Measurements from ENCODE around the gene TAP2. TPM values are rescaled to one million over a fixed set of nuclear protein-coding genes. Genes with fewer than 3 reads are reported as not detected.

The TAP2 gene
- total RNA-seq, 1 donor from 2014 or later = 22.4 TPM

DNA sequence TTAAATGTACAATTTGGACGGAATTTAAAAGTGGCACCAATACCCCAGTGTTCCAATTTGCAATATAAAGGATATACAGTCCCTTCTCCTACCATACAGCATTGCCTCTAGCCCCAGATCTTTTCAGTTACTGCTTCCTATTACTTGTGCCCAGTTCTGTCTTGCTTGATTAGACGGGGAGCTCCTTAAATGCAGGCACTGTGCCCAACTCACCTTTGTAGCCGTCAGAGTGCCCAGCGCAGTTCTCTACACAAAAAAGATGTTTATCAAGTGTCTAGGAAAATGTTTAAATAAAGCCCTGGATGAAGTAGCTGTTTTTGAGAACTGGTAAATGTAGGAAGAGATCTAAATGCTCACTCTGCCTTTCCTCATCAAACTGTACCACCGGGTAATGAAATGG is 7.6 kb downstream of the TAP2 start:
- intact Hi-C loops (cut with micrococcal nuclease) = no loop called here
- TF ChIP-seq, protein P1, sequence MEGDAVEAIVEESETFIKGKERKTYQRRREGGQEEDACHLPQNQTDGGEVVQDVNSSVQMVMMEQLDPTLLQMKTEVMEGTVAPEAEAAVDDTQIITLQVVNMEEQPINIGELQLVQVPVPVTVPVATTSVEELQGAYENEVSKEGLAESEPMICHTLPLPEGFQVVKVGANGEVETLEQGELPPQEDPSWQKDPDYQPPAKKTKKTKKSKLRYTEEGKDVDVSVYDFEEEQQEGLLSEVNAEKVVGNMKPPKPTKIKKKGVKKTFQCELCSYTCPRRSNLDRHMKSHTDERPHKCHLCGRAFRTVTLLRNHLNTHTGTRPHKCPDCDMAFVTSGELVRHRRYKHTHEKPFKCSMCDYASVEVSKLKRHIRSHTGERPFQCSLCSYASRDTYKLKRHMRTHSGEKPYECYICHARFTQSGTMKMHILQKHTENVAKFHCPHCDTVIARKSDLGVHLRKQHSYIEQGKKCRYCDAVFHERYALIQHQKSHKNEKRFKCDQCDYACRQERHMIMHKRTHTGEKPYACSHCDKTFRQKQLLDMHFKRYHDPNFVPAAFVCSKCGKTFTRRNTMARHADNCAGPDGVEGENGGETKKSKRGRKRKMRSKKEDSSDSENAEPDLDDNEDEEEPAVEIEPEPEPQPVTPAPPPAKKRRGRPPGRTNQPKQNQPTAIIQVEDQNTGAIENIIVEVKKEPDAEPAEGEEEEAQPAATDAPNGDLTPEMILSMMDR (IDR thresholded peaks at IDR 0.05; ENCODE audit: borderline replicate concordance) = no peak

DNA sequence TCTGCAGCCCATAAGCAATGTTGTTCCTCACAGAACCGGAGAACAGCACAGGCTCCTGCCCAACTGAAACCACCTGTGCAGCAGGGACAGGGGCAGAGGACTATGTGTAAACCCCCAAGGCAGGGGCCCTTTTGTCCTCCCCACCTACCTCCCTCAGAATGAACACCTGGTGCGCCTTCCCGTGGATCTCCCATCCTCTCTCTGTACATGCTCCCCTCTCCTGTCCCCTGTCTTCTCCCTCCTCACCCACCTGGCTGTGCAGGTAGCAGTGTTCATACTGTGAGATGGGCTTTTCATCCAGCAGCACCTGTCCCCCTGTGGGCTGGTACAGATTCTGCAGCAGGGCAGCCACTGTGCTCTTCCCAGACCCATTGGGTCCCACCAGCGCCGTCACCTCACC is 8.5 kb downstream of the TAP2 start:
- H3K36me3 ChIP-seq = peaks cover 51% of the 10 kb centered on the region
- no peak overlapping the region for H3K27ac ChIP-seq (replicated peaks)
- H3K4me1 ChIP-seq = no peaks in the 10 kb centered on the region
- H3K9me3 ChIP-seq (replicated peaks) = no peaks in the 10 kb centered on the region
- H3K4me3 ChIP-seq = no peak overlapping the region
- no peak for DNase-seq
- intact Hi-C loops (cut with micrococcal nuclease) = no loop called here
- H3K27me3 ChIP-seq (ENCODE audit: low read depth) = no peaks in the 10 kb centered on the region
- TF ChIP-seq, protein P1 (IDR thresholded peaks at IDR 0.05; ENCODE audit: borderline replicate concordance) = no peak

More for the DNA sequence above, 7.6 kb downstream of the TAP2 start:
- peaks cover 60% of the 10 kb centered on the region for H3K36me3 ChIP-seq
- no peaks in the 10 kb centered on the region for H3K4me1 ChIP-seq
- no peak overlapping the region for H3K27ac ChIP-seq (replicated peaks)
- H3K9me3 ChIP-seq (replicated peaks) = no peaks in the 10 kb centered on the region
- H3K4me3 ChIP-seq = no peak overlapping the region
- H3K27me3 ChIP-seq (ENCODE audit: low read depth) = no peaks in the 10 kb centered on the region
- no peak for DNase-seq

DNA sequence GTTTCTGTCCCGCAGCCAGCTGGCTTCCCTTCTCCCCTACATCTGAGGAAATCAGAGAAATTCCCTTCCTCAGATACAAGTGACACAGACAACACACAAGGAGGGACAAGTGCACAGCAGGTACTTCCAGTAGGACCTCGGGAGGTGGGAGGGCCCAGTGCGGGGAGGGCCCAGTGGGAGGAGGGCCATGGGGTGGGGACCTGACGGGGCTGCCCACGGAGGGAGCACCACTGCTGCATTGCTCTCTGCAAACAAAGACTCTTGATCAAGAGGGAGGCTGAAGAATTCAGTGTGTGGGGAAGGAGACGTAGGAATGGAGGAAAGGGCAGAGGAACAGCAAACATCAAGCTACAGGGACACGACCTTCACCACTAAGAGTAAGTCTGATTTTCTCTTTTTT is 9.0 kb downstream of the TAP2 start:
- no peak overlapping the region for H3K4me3 ChIP-seq
- TF ChIP-seq, protein P1 (IDR thresholded peaks at IDR 0.05; ENCODE audit: borderline replicate concordance) = no peak
- intact Hi-C loops (cut with micrococcal nuclease) = loop anchor here (5.0 kb wide), 1 partner anchor 38 kb away; no protein-coding TSS in a partner anchor
- no peak for DNase-seq
- no peaks in the 10 kb centered on the region for H3K4me1 ChIP-seq
- no peaks in the 10 kb centered on the region for H3K27me3 ChIP-seq (ENCODE audit: low read depth)
- H3K27ac ChIP-seq (replicated peaks) = no peak overlapping the region
- H3K9me3 ChIP-seq (replicated peaks) = no peaks in the 10 kb centered on the region
- H3K36me3 ChIP-seq = peaks cover 46% of the 10 kb centered on the region

DNA sequence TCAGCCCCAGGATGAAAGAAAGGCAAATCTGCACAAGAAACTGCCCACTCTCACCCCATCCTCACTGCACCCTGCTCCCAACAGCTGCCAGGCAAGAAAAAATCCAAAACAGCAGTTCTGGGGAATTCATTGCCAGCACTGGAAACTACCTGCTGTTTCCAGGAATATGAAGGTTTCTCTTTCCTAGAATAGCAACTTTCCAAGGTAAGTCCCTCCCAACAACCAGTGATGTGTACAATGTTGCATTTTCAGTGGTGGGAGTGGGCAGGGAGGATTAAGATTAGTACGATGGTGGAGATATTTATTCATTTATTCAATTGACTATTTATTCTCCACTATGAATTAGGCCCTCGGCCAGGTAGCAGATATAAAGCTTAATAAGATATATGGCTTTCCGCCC is 11.5 kb downstream of the TAP2 start:
- Histone ChIP-seq H3K4me3 (no peak overlapping the region), H3K27ac (replicated peaks) (no peak overlapping the region), H3K27me3 (ENCODE audit: low read depth) (no peaks in the 10 kb centered on the region), H3K4me1 (no peaks in the 10 kb centered on the region), H3K36me3 (peaks cover 32% of the 10 kb centered on the region), H3K9me3 (replicated peaks) (no peaks in the 10 kb centered on the region)
- DNase-seq = no peak
- intact Hi-C loops (cut with micrococcal nuclease) = loop anchor here (5.0 kb wide), 1 partner anchor 40 kb away; no protein-coding TSS in a partner anchor
- TF ChIP-seq, protein P1 (IDR thresholded peaks at IDR 0.05; ENCODE audit: borderline replicate concordance) = no peak

DNA sequence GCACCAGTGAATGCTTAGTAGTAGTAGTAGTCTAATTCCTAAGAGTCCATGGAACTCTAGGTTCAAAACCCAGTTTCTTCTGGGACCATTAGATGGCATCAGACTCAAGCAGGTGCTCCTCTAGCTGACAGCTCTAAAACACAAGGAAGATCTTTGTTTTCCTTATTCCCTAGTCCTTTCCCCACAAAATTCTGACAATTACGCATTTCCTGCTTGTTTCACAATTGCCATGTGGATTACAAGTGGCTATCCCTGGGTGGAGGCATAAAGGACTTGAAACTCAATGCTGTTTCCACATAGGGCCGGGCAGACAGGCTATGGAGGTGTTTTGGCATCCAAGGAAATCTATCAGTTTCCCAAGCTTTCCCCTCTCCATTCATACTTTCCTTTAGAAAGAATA is 12.6 kb downstream of the TAP2 start:
- no peaks in the 10 kb centered on the region for H3K27me3 ChIP-seq (ENCODE audit: low read depth)
- no peak for DNase-seq
- no peak overlapping the region for H3K4me3 ChIP-seq
- TF ChIP-seq, protein P1 (IDR thresholded peaks at IDR 0.05; ENCODE audit: borderline replicate concordance) = peak; percentile 62
- peak overlapping the region; percentile 28 for H3K27ac ChIP-seq (replicated peaks)
- intact Hi-C loops (cut with micrococcal nuclease) = loop anchor here (5.0 kb wide), 1 partner anchor 41 kb away; no protein-coding TSS in a partner anchor
- H3K4me1 ChIP-seq = no peaks in the 10 kb centered on the region
- H3K36me3 ChIP-seq = peaks cover 23% of the 10 kb centered on the region
- no peaks in the 10 kb centered on the region for H3K9me3 ChIP-seq (replicated peaks)

Data from left ventricle myocardium inferior (tissue), 1 donor.